HepG2 (cell line): Measurements from ENCODE around the gene CHID1.

ENCODE experiments used
- JARID2 ChIP-seq: sonication (generic); formaldehyde crosslinking; IDR thresholded peaks from 2 replicates; pipeline ENCODE4 v1.8.1; 2023; ENCODE audit warnings: missing genetic modification reagents, inconsistent platforms; ENCODE audit not compliant: insufficient replicate concordance
- NFRKB ChIP-seq: fragments of 450-650 bp; IDR thresholded peaks from 2 replicates; pipeline ENCODE4 v1.6.1; 2017
- RFX5 ChIP-seq: IDR thresholded peaks from 2 replicates; pipeline ENCODE4 v1.6.1; 2011; ENCODE audit warnings: low read depth, low read length, improper control_type of control experiment
- SMAD3 ChIP-seq: sonication (generic); formaldehyde crosslinking; IDR thresholded peaks from 2 replicates; pipeline ENCODE4 v1.4.0; 2020; ENCODE audit warnings: missing genetic modification reagents
- ZNF10 ChIP-seq: sonication (generic); formaldehyde crosslinking; IDR thresholded peaks from 2 replicates; pipeline ENCODE4 v1.4.0; 2020; ENCODE audit warnings: mild to moderate bottlenecking, low read depth, missing genetic modification reagents, borderline replicate concordance
- ZSCAN29 ChIP-seq: sonication (generic); formaldehyde crosslinking; conservative IDR thresholded peaks from 2 replicates; pipeline ENCODE4 v1.4.0; 2020; ENCODE audit warnings: mild to moderate bottlenecking, missing genetic modification reagents
- TF ChIP-seq, protein P1 (sequence below): sonication (generic); formaldehyde crosslinking; IDR thresholded peaks from 2 replicates; pipeline ENCODE4 v1.8.0; 2022; ENCODE audit warnings: missing genetic modification reagents, mild to moderate bottlenecking, inconsistent platforms, borderline replicate concordance
- TF ChIP-seq, protein P2 (sequence below): sonication (generic); formaldehyde crosslinking; IDR thresholded peaks from 2 replicates; pipeline ENCODE4 v1.5.0; 2020; ENCODE audit warnings: mild to moderate bottlenecking, missing genetic modification reagents, moderate library complexity

DNA sequence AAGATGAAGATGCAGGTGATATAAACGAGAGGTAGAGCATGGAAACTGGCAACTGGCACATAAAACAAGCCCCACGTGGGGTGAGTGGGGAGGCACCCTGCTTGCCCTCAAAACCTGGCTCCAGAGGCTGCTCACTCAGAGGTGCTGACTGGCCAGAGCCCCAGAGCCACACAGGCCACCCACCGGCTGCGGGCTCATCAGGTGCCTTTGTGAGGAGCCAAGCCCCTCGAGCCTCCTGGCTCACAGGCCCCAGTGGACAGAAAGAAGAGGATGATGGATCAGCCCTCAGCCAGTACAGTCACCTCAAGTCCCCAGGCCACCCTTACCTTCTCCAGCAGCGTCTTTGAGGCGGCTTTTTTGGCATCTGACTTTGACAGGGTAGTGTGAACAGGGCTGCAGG, 6.2 kb downstream of the CHID1 start:
- no peak for TF ChIP-seq ZNF10 (CRISPR knock-in tag)
- TF ChIP-seq JARID2 (CRISPR knock-in tag): no peak
- TF ChIP-seq, protein P1, sequence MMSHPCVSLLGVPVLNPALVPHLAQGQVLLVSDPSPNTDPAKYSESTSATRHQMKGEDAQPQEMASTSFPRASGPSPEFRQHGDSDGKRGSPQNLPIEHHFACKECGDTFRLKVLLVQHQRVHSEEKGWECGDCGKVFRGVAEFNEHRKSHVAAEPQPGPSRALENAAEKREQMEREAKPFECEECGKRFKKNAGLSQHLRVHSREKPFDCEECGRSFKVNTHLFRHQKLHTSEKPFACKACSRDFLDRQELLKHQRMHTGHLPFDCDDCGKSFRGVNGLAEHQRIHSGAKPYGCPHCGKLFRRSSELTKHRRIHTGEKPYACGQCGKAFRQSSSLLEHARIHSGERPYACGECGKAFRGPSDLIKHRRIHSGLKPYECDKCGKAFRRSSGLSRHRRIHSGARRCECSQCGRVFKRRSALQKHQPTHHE: no peak
- TF ChIP-seq RFX5: no peak
- TF ChIP-seq SMAD3 (CRISPR knock-in tag): no peak
- no peak for TF ChIP-seq ZSCAN29 (CRISPR knock-in tag)
- TF ChIP-seq, protein P2, sequence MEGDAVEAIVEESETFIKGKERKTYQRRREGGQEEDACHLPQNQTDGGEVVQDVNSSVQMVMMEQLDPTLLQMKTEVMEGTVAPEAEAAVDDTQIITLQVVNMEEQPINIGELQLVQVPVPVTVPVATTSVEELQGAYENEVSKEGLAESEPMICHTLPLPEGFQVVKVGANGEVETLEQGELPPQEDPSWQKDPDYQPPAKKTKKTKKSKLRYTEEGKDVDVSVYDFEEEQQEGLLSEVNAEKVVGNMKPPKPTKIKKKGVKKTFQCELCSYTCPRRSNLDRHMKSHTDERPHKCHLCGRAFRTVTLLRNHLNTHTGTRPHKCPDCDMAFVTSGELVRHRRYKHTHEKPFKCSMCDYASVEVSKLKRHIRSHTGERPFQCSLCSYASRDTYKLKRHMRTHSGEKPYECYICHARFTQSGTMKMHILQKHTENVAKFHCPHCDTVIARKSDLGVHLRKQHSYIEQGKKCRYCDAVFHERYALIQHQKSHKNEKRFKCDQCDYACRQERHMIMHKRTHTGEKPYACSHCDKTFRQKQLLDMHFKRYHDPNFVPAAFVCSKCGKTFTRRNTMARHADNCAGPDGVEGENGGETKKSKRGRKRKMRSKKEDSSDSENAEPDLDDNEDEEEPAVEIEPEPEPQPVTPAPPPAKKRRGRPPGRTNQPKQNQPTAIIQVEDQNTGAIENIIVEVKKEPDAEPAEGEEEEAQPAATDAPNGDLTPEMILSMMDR (CRISPR knock-in tag): no peak
- TF ChIP-seq NFRKB: no peak
